Measurements from ENCODE around the gene CACNA2D1.
A peak's percentile ranks its signal among the peaks of the same experiment; 100 is the strongest.

Gene CACNA2D1

DNA sequence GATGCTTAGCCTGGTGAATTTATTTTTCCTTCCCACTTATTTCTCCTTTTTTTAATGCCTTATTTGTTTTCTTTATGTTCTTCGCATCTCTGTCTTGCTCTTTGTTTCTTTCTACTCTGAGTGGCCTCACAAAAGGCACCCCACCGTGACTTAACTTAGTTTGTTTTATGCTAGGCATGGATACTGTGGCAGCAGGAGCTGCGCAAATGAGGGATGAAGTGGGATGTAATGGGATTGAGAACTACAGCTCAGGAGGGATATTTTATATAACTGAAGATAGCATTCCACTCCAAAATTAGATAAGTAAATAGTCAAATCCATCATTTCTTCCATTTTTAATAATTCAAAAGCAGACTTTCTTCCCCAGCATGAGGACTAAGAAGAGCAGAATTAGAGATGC lies 1.7 kb upstream of the CACNA2D1 start:
- no peak overlapping the region for H3K4me3 ChIP-seq (ENCODE audit: control insufficient read depth, low read depth, low read length)
- DNase-seq (ENCODE audit: low read depth) = no peak
- TF ChIP-seq, protein P1, sequence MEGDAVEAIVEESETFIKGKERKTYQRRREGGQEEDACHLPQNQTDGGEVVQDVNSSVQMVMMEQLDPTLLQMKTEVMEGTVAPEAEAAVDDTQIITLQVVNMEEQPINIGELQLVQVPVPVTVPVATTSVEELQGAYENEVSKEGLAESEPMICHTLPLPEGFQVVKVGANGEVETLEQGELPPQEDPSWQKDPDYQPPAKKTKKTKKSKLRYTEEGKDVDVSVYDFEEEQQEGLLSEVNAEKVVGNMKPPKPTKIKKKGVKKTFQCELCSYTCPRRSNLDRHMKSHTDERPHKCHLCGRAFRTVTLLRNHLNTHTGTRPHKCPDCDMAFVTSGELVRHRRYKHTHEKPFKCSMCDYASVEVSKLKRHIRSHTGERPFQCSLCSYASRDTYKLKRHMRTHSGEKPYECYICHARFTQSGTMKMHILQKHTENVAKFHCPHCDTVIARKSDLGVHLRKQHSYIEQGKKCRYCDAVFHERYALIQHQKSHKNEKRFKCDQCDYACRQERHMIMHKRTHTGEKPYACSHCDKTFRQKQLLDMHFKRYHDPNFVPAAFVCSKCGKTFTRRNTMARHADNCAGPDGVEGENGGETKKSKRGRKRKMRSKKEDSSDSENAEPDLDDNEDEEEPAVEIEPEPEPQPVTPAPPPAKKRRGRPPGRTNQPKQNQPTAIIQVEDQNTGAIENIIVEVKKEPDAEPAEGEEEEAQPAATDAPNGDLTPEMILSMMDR (IDR thresholded peaks at IDR 0.05; ENCODE audit: control insufficient read depth, insufficient read depth, low read depth, low read length, missing control alignments) = no peak

DNA sequence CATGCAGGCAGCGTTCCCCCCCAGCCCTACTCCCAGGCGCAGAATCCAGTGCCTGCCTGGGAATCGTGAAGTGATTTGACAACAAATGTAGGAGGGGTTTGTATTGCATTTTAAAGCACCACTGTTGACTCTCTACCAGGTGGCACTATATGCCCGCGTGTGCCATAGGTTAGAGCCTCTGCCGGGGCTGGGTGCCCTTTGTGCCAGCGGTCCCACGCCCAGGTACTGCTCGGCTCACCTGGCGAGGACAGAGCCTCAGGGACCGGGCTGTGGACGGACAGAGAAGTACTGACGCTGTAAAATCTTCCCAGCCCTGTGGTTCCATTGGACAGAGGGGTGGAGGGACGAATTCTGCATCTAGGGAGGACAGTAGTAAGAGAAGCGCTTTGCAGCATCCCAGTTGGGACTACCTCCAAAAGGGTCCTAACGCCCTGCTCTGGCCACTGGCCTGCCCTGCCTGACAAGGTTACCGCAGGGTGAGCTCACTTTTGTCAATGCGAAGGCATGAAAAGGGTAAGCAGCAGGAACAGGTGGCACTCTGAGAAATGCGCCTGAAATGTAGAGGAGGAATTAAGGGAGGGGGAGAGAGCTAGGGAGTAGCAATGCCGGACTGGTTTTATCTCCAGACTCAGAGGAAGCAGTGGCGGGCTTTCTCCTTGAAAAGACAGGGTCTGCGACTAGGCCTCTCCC lies 788 bp upstream of the CACNA2D1 start:
- peak overlapping the region; percentile 74 for H3K4me3 ChIP-seq (ENCODE audit: control insufficient read depth, low read depth, low read length)
- DNase-seq (ENCODE audit: low read depth) = no peak
- TF ChIP-seq, protein P1 (IDR thresholded peaks at IDR 0.05; ENCODE audit: control insufficient read depth, insufficient read depth, low read depth, low read length, missing control alignments) = peak; percentile 28

DNA sequence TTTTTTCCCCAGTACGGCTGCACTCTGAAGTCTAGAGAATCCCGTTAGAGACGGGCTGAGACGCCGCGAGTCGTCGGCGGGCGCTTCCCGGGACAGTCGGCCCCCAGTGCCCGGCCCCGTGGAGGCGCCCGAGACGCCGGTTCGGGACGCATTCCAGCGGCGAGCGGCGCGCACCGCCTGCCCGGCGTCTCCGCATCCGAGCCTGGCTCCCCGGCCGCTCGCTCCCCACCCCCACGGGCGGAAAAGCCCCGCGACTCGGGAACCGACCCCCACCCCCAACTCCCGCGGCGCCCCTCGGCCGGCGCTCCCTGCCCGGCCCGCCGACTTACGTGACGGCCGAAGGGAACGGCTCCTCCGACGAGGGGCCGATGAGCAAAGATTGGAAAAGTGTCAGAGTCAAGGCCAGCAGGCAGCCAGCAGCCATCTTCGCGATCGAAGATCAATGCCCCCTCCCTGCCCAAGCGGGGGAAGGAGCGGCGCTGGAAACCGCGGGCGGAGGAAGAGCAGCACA lies 486 bp downstream of the CACNA2D1 start:
- DNase-seq (ENCODE audit: low read depth) = no peak
- TF ChIP-seq, protein P1 (IDR thresholded peaks at IDR 0.05; ENCODE audit: control insufficient read depth, insufficient read depth, low read depth, low read length, missing control alignments) = no peak
- peak overlapping the region; percentile 74 for H3K4me3 ChIP-seq (ENCODE audit: control insufficient read depth, low read depth, low read length)

DNA sequence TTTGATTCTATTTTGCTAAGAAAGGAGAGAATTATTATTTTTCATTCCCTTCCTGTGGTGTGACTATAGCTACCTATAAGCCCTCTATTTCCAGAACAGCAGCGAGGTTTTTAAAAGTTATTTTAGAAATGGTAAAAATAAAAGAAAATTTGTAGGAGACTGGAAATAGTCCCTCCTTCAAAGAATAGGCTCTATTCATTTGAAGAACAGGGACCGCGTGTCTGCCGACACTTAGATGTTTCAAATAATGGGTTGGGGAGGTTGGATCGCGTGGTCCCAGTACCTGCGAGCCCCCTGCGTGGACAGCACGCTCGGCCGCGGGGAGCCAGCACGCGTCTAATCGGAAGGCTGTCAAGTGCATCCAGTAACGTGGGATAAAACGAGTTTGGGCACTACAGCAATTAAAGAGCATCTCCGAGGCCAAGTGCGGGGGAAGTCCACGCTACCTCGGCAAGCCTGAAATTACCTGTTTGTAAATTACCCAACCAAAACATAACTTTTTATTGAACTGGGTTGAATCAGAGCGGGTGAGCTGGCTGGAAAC lies 1.0 kb downstream of the CACNA2D1 start:
- DNase-seq (ENCODE audit: low read depth) = no peak
- H3K4me3 ChIP-seq (ENCODE audit: control insufficient read depth, low read depth, low read length) = peak overlapping the region; percentile 74
- TF ChIP-seq, protein P1 (IDR thresholded peaks at IDR 0.05; ENCODE audit: control insufficient read depth, insufficient read depth, low read depth, low read length, missing control alignments) = no peak

DNA sequence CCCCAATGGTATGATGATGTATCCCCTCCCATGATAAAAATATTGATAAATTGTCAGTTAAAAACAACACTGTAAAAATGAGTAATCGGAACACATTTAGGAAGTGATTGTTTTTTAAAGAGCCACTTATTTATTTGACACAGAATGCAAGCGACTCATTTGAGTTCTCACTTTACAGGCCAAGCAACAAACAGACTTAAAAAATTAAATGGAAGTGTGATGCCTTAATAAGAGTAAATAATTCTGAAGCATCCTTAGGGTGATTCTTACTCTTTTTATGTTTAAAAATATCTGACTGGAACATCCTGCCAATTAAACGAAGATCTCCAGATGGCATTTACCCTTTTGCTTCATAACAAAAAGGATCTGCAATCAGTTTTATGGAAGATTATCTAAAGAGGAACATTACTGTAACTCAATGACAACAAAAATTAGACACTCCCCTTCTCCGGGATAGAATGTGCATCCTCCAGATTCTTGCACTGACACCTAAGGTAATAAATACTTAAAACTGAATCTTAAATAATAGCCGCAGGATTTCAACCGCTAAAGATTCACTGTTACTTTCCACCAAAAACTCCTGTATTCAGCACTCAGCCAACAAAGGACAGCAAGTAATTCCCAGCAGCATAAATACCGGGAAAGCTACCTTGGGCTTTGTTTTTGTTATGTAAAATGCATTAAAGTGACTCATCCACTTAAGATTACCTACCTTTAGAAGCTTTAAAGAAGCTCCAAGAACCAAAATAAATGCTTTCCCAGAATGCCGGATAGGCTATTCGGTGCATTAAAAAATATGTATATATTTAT lies 1.7 kb downstream of the CACNA2D1 start:
- TF ChIP-seq, protein P1 (IDR thresholded peaks at IDR 0.05; ENCODE audit: control insufficient read depth, insufficient read depth, low read depth, low read length, missing control alignments) = no peak
- H3K4me3 ChIP-seq (ENCODE audit: control insufficient read depth, low read depth, low read length) = peak overlapping the region; percentile 74
- DNase-seq (ENCODE audit: low read depth) = no peak

DNA sequence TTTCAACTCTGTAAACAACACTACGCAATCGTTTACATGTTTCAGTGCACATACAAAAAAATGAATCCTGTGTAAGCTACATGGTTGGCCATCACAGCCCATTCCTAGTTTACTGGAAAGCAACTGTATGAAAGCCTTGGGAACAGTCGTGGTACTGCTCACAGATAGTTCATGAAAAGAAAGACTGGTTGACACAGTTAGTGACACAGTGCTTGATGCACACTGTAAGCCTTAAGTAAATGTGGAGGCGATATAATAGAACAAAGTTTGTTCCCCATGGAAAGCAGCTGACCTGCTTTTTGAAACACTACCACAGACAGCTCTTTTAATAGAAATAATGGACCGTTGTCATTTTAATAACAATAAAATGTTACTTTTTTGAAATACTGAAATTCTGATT lies 5.1 kb downstream of the CACNA2D1 start:
- DNase-seq (ENCODE audit: low read depth) = no peak
- TF ChIP-seq, protein P1 (IDR thresholded peaks at IDR 0.05; ENCODE audit: control insufficient read depth, insufficient read depth, low read depth, low read length, missing control alignments) = no peak

More for the DNA sequence above, 5.1 kb downstream of the CACNA2D1 start:
- H3K4me3 ChIP-seq (ENCODE audit: control insufficient read depth, low read depth, low read length) = no peak overlapping the region
